HG02970 (cell line): ENCODE measurements around the gene DOCK6.

ENCODE experiments used
- ATAC-seq: cut with Tn5 transposase; IDR thresholded peaks from one replicate; pipeline ENCODE4 v1.9.1; 2021; ENCODE audit warnings: mild to moderate bottlenecking, moderate library complexity, moderate number of reproducible peaks; ENCODE audit not compliant: unreplicated experiment, low FRiP score

Gene DOCK6, protein sequence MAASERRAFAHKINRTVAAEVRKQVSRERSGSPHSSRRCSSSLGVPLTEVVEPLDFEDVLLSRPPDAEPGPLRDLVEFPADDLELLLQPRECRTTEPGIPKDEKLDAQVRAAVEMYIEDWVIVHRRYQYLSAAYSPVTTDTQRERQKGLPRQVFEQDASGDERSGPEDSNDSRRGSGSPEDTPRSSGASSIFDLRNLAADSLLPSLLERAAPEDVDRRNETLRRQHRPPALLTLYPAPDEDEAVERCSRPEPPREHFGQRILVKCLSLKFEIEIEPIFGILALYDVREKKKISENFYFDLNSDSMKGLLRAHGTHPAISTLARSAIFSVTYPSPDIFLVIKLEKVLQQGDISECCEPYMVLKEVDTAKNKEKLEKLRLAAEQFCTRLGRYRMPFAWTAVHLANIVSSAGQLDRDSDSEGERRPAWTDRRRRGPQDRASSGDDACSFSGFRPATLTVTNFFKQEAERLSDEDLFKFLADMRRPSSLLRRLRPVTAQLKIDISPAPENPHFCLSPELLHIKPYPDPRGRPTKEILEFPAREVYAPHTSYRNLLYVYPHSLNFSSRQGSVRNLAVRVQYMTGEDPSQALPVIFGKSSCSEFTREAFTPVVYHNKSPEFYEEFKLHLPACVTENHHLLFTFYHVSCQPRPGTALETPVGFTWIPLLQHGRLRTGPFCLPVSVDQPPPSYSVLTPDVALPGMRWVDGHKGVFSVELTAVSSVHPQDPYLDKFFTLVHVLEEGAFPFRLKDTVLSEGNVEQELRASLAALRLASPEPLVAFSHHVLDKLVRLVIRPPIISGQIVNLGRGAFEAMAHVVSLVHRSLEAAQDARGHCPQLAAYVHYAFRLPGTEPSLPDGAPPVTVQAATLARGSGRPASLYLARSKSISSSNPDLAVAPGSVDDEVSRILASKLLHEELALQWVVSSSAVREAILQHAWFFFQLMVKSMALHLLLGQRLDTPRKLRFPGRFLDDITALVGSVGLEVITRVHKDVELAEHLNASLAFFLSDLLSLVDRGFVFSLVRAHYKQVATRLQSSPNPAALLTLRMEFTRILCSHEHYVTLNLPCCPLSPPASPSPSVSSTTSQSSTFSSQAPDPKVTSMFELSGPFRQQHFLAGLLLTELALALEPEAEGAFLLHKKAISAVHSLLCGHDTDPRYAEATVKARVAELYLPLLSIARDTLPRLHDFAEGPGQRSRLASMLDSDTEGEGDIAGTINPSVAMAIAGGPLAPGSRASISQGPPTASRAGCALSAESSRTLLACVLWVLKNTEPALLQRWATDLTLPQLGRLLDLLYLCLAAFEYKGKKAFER (N-terminal part only)

DNA sequence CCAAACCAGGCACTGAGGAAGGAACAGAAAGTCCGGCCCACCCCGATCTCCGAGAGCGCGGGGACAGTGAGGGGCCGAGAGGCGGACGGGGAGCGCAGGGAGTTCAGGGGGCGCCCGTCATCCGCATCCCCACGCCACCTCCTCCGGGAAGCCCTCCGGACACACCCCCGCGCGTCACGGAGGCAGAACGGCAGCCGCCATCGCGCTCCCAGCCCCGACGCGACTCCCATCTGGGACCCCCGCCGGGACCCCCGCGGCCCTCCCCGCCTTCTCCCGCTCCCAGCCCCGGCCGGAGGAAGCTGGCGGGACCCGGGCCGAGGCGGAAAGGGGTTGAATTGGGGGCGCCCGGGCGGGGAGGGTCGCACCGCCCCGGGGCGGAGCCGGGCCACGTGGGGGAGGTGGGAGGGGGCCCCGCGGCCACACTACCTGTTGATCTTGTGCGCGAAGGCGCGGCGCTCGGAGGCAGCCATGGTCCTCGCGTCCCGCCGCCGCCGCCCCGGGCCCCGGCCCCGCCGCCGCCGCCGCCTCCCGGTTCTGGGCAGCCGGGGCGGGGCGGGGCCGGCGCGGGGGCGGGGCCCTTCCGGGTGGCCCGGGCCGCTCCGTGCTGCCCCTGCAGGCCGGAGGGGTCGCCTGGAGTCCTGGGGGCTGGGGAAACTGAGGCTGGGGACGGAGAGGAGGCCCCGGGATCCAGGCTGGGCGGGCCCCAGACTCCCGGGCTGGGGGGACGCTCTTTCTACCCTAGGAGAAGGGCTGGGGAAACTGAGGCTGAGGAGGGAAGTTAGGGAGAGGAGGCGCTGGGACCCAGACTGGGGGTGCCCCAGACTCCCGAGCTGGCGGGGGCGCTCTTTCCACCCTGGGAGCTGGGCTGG is at the start of gene DOCK6:
Gene DOCK6, minus strand, starts transcription at position 554 of the 869 bp plus-strand sequence. Its CDS starts 84 bp downstream, at position 470.
- no peak for ATAC-seq

DNA sequence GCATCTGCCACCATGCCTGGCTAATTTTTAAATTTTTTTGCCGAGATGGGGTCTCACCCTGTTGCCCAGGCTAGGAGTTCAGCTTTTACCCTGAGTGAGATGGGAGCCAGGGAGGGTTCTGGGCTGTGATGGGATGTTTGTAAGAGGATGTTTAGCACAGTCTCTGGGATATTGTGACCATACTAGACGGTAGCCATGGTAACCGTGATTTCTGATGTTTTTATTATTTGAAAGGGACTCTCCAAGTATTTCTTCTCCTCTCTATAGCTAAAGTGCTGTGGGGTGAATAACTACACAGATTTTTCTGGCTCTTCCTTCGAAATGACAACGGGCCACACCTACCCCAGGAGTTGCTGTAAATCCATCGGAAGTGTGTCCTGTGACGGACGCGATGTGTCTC is 44.0 kb upstream of the DOCK6 start:
- ATAC-seq: no peak

DNA sequence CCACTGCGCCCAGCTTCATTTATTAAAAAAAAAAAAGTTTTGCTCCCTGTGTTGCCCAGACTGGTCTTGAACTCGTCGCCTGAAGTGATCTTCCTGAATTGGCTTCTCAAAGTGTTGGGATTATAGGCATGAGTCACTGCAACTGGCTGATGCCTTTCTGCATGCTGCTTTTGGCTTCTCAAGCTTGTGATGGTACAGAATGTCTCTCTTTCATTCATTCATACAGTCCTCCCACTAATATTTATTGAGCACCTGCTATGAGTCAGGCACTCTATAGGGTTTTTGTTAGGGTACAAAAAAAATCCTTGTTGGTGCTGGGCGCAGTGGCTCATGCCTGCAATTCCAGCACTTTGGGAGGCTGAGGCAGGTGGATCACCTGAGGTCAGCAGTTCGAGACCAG is 42.6 kb upstream of the DOCK6 start:
- ATAC-seq: no peak

DNA sequence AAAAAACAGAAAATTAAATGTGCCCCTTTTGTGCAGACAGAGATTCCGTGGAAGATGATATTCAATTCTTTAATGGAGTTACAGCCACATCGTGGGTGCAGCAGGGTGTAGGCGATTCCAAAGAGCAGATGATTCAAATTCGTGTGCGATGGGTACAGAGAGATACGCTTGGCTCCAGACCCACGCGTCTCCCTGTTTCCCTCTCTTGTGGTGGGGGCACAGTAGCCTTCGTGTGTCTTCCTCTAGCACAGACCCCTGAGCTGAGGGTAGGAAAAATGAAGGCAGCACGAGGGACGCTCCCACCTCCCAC is 38.4 kb upstream of the DOCK6 start:
- no peak for ATAC-seq

DNA sequence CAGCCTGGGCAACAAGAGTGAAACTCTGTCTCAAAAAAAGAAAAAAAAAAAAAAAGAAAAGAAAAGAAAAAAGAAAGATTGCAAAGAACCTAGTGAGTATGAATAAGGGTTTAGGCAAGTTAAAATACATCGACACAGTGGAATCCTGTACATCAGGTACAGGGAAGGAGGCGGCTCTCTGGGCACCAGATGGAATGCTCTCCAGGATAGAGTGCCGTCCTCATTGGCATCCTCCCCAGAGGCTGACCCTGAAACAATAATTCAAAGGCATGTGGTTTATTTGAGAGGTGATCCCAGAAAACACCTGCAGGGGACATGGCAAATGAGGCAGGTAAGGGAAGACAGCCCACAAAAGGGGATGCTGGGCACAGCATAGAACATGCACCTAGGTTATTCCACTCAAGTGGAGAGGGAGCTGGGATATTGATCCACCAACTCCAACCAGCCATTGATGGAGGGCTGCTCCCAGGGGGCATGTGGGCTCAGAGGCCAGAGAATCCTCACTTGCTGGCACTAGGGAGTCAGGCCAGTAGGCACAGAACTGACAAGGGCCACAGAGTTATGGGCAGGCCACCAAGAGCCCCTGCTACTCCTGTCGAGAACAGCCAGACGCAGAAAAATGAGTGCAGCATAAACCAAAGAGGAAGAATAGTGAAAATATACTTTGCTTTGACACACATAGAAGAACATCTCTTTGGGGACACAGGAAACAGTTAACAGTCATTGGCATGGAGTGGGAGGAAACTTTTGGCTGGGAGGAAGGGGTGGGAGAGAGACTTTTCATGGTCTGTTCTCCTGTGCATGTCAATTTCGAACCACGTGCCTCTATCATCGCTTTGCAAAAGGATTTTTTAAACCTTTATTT is 37.9 kb upstream of the DOCK6 start:
- ATAC-seq: no peak

DNA sequence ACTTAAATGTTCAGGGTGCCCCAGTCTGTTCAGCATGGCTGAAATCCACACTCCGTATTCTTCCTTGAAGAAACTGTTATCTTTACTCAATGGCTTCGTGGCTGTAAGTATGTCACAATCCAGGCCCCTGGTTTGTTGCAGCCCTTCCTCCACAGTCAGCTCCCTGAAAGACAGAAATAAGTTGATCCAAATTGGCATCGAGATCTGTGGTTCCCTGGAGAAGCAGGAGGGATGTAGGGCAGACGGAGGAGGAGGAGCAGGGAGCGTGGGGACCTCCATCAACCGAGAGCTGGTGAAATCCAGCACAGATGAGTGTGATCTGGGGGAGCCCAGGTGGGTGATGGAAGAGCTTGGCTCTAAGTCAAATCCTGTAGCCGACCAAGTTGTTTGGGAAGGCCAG is 33.9 kb upstream of the DOCK6 start:
- no peak for ATAC-seq

DNA sequence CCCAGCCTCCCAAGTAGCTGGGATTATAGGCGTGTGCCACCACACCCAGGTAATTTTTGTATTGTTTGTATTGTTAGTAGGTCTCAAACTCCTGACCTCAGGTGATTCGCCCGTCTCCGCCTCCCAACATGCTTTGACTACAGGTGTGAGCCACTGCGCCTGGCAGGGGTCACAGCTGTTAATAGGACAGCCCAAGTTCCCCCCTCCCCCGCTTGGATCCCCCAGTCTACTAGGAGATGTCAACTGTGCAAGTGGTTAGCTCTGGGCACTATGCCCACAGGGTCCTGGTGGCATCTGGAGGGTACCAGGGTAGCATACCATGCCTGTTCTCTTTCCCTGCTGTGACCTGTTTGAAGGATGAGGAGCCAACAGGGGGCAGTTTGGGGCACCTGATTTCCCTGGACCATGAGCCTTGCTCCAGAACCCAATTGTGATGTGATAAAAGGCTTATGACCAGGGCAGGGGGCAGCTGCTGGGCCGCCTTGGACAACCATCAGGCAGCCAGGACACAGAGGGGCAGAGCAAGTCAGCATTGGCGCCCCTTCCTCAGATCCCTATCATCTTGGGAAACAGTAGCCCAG is 33.4 kb upstream of the DOCK6 start, which contains the start of gene TSPAN16:
Gene TSPAN16, plus strand, starts transcription at position 496 of the 581 bp plus-strand sequence. CDS start 138 bp downstream, outside the sequence.
- no peak for ATAC-seq

DNA sequence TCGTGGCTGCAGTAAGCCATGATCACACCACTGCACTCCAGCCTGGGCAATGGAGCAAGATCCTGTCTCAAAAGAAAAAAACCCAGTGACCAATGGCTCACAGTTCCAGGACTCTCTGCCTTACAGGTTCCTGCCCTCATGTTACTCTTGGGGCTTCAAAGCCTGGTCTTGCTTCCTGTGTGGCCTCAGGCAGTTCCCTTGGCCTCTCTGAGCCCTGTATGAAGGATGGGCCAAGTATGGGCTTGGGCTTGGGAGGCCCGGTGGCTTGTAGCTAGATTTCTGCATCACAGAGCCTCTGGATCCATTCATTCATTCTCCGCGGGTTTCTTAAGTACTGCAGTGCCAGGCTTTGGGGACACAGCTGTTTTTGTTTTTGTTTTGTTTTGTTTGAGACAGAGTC is 32.9 kb upstream of the DOCK6 start:
- ATAC-seq: no peak

DNA sequence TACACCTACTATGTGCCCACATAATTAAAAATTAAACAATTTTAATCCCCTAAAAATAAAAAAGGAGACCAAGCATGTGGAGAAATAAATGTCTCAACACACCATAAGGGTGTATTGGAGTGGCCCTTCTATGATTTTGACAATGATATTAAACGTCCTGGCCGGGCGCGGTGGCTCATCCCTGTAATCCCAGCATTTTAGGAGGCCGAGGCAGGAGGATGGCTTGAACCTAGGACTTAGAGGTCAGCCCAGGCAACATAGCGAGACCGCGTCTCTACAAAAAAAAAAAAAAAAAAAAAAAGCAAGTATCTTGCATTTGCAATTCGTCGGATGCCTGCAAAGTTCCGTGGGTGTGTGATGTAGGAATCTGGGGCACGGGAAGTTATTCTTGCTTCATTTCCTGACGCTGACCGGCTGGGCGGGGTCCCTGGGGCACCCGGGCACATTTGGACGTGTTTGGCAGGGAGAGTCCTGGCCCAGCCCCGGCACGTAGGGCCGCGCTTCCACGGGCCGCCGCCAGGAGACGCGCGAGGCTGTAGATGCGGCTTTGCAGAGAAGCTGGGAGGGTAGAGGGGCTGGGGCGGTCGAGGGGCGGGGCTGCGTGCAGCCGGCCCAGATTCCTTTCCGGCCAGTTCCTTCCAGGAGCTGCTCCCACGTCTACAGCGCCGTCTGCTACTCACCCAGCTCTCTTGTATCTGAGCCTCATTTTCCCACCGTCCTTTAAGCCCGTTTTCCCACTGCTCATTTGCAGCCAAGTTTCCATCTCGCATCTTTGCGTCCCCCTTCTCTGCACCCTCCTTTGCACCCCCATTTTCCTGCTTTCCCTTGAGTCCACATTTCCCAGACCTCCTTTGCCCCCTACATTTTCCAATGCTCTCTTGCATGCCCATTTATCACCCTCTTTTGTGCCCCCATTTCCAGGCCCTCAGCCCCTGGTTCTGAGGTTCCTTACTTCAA is 31.4 kb upstream of the DOCK6 start:
- ATAC-seq: no peak

DNA sequence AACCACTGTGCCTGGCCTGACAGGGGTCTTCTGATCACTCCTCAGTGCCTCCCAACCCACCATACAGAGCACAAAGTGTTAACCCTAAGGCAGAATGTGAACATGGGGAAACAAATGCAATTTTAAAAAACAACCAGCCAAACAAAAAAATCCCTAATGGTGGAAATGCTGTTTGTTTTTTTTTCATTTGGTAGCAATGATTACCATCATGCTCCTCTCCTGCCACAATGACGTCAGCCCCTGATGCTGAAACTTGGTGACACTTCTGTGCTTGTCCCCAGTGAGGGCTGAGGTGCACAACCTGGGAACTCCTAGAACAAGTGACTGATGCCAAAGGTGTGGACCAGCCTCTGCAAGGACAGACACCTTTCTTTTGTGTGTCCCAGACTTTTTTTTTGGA is 29.7 kb upstream of the DOCK6 start:
- no peak for ATAC-seq

DNA sequence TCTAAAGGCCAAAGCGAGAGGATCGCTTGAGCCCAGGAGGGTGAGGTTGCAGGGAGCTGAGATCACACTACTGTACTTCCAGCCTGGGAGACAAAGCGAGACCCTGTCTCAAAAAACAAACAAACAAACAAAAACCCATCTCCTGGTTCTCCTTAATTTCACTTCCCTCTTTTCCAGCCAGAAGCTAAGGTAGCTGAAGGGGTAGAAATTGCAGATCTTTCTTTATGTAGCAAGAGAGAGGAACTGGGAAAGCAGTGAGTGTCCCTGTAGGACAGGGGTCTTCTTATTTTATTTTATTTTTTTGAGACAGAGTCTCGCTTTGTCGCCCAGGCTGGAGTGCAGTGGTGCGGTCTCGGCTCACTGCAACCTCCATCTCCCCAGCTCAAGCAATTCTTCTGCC is 29.1 kb upstream of the DOCK6 start:
- ATAC-seq: no peak

DNA sequence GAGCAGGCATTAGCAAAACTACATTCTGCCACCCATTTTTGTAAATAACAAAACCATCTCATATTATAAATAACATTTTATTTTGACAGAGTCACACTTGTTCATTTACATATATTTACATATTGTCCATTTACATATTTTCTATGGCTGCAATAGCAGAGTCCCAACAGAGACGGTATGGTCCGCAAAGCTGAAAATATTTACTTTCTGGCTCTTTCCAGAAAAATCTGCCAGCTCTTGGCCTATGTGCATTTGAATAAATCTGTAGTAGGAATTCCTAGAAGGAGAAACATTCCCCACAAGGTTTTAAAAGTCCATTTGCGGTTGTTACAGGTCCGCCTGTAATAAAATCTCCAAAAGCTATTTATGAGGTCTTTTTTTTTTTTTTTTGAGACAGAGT is 27.9 kb upstream of the DOCK6 start:
- ATAC-seq: no peak

DNA sequence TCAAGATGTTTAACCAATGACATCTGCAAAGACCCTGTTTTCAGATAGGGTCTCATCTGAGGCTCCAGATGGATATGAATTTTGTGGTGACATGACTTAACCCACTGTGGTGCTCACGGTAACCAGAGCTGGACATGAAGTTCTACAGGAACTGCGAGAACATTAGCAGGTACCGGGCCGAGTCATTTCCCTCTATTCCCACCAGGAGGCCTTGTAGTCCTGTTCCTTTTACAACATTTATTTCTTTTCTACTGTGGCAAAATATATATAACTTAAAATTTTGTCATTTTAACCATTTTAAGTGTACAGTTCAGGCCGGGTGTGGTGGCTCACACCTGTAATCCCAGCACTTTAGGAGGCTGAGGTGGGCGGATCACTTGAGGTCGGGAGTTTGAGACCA is 26.0 kb upstream of the DOCK6 start:
- no peak for ATAC-seq

DNA sequence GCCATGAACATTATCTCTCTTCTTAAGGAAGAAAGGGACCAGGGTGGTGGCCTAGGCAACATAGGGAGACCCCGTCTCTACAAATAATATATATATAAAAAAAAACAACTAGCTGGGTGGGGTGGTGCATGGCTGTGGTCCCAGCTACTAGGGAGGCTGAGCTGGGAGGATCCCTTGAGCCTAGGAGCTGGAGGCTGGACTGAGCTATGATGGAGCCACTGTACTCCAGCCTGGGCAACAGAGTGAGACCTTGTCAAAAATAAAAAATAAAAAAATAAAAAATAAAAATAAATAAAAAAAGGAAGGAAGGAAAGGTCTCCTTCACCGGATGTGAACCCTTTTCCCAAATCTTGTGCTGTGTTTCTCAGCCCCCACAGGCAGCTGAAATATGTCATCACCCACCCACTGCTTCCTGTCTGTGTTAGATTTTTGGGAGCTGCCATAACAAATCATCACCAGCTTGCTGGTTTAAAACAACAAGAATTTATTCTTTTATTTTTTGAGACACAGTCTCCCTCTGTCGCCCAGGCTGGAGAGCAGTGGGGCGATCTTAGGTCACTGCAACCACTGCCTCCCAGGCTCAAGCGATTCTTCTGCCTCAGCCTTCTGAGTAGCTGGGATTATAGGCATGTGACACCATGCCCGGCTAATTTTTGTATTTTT is 24.1 kb upstream of the DOCK6 start:
- no peak for ATAC-seq

DNA sequence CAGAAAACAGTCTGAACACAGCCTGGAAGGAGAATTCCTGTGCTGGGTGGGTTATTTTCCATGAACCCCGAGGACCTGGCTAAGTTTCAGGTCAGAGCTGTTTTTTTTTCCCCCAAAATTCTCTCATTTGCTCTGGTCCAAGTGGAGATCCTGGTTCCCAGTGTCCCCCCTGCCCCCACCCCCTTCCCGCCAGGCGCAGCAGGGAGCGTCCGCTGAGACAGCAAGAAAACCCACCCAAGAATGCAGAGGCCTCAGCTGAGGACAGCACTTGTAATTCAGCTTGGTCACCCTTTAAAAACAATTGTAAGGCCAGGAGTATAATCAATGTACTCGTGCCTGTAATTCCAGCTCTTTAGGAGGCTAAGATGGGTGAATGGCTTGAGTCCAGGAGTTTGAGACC is 22.2 kb upstream of the DOCK6 start:
- ATAC-seq: no peak

DNA sequence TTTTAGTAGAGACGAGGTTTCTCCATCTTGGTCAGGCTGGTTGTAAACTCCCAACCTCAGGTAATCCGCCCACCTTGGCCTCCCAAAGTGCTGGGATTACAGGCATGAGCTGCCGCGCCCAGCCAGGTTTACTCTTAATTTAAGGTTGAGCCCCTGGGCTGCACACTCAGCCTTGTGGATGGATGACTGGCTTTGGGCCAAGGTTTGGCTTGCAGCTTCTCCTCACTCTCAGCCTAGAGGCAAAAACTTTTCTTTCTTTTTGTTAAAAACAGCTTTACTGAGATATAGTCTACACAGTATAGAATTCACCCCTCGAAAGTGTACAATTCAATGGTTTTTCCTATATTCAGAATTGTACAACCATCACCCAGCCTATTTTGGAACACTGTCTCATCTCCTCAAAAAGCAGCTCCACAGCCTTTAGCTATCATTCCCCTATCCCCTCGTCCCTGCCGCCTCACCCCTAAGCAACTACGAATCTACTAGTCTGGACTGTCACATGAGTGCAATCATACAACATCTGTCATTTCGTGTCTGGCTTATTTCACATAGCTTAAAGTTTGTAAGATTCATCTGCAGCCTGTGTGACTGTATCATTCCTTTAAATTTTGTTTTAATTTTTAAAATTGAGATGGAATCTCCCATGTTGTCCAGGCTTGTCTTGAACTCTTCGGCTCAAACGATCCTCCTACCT is 19.2 kb upstream of the DOCK6 start:
- no peak for ATAC-seq
